IPS DF 4.7 (cell line): Measurements from ENCODE around the gene ADORA1.

Experiments
- DNase-seq: peaks from one replicate; pipeline ENCODE4 v3.0.0-alpha.2; 2013; ENCODE audit warnings: low spot score; ENCODE audit errors: extremely low read depth

Gene ADORA1

GRCh38 chr1:203127666-203128430 is at the start of gene ADORA1:
Gene ADORA1 (plus strand): TSS chr1:203127726. CDS start chr1:203128842, 1,116 bp downstream.
- no peak for DNase-seq

- no peak for DNase-seq
Measured at GRCh38 chr1:203077956-203078355, 49.6 kb upstream of the ADORA1 start.

- DNase-seq: no peak
Measured at GRCh38 chr1:203078478-203078877, 49.0 kb upstream of the ADORA1 start.

GRCh38 chr1:203080456-203080855 is 47.1 kb upstream of the ADORA1 start:
- no peak for DNase-seq

GRCh38 chr1:203081465-203082230 is 45.9 kb upstream of the ADORA1 start:
- DNase-seq: no peak

- DNase-seq: no peak
Measured at GRCh38 chr1:203082231-203082505, 45.4 kb upstream of the ADORA1 start.

GRCh38 chr1:203082571-203083462 is 44.7 kb upstream of the ADORA1 start:
- DNase-seq: no peak

- no peak for DNase-seq
Measured at GRCh38 chr1:203083463-203083921, 44.0 kb upstream of the ADORA1 start.

GRCh38 chr1:203084588-203085527 is 42.7 kb upstream of the ADORA1 start:
- no peak for DNase-seq

GRCh38 chr1:203085528-203086406 is 41.8 kb upstream of the ADORA1 start, which contains the start of gene MYOG:
Gene MYOG (minus strand): TSS chr1:203086012. CDS start chr1:203085961, 51 bp downstream.
- DNase-seq: no peak

GRCh38 chr1:203086992-203087763 is 40.3 kb upstream of the ADORA1 start:
- no peak for DNase-seq

- no peak for DNase-seq
Measured at GRCh38 chr1:203088441-203088840, 39.1 kb upstream of the ADORA1 start.

- no peak for DNase-seq
Measured at GRCh38 chr1:203089001-203089650, 38.4 kb upstream of the ADORA1 start.

- DNase-seq: no peak
Measured at GRCh38 chr1:203089651-203090045, 37.9 kb upstream of the ADORA1 start.

- DNase-seq: no peak
Measured at GRCh38 chr1:203090421-203091198, 36.9 kb upstream of the ADORA1 start.

GRCh38 chr1:203091199-203091477 is 36.4 kb upstream of the ADORA1 start:
- DNase-seq: no peak

- DNase-seq: no peak
Measured at GRCh38 chr1:203091761-203092330, 35.7 kb upstream of the ADORA1 start.
